Adipocyte (in vitro differentiated cells): ENCODE results near the gene FBXL7.

Source experiments
- DNase-seq: peaks from one replicate; pipeline ENCODE4 v3.0.0-alpha.2; 2015; ENCODE audit warnings: low read depth
- H3K27me3 ChIP-seq: replicated peaks from 2 replicates; pipeline ENCODE4 v1.7.0; 2013; ENCODE audit warnings: mild to moderate bottlenecking, low read length, moderate library complexity; ENCODE audit not compliant: control insufficient read depth, insufficient read depth
- H3K36me3 ChIP-seq: 2 replicates; pipeline ENCODE4 v1.7.0; 2013; ENCODE audit warnings: low read length, mild to moderate bottlenecking, moderate library complexity; ENCODE audit not compliant: control insufficient read depth, insufficient read depth, severe bottlenecking
- H3K4me1 ChIP-seq: 2 replicates; pipeline ENCODE4 v1.7.0; 2013; ENCODE audit warnings: mild to moderate bottlenecking, low read length, moderate library complexity; ENCODE audit not compliant: control insufficient read depth, insufficient read depth
- H3K4me3 ChIP-seq: 2 replicates; pipeline ENCODE4 v1.7.0; 2013; ENCODE audit warnings: mild to moderate bottlenecking, low read length, moderate library complexity
- H3K9ac ChIP-seq: 2 replicates; pipeline ENCODE4 v1.7.0; 2013; ENCODE audit warnings: mild to moderate bottlenecking, low read length, moderate library complexity
- H3K9me3 ChIP-seq: 2 replicates; pipeline ENCODE4 v1.7.0; 2013; ENCODE audit warnings: mild to moderate bottlenecking, low read length, moderate library complexity; ENCODE audit not compliant: control insufficient read depth

The FBXL7 gene

DNA sequence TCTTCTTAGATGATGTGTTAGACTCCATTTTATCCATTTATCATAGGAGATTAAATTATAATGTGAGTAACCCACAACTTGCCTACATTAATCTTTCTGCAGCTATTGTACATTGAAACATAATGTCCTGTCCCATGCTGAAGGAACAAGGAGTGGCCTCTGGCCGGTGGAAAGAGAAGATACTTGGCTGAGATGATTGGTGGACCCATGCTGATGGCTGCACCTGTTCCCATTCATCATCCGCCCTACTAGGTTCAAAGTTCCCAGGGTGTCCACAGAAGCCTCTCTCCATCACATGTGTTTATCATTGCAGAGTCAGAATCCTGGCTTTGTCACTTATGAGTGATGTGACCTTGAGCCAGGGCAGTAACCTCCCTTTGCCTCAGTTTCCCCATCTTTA, 24.7 kb downstream of the FBXL7 start:
- no peak for DNase-seq
- Histone ChIP-seq H3K4me3 (no peak overlapping the region), H3K9me3 (no peaks in the 10 kb centered on the region)

GRCh38 chr5:15525703-15526275, 25.8 kb downstream of the FBXL7 start:
- DNase-seq: peak; percentile 19

More for the DNA sequence above, 24.7 kb downstream of the FBXL7 start:
- Histone ChIP-seq H3K9ac (no peak overlapping the region), H3K4me1 (peaks cover 11% of the 10 kb centered on the region), H3K36me3 (no peaks in the 10 kb centered on the region), H3K27me3 (no peaks in the 10 kb centered on the region)

DNA sequence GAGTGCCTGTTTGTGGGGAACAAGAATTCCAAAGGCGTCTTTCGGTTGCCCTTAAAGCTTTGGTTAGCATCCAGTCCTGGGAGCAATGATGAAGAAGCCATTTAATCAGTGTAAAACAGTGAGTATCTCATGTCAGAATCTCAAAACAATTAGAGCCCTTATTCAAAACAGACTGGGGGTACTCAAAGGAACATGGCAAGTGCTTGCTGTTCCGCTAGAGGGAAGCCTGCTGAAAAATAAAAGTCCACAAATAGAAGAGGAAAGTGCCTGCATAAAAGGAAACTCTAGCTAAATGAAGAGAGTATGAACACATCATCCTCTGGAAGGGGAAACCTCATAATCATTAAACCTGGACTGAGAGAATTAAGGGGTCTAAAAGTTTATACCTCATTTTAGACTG, 26.4 kb downstream of the FBXL7 start:
- Histone ChIP-seq H3K36me3 (no peaks in the 10 kb centered on the region), H3K9me3 (no peaks in the 10 kb centered on the region), H3K27me3 (no peaks in the 10 kb centered on the region), H3K4me3 (no peak overlapping the region), H3K4me1 (peaks cover 12% of the 10 kb centered on the region), H3K9ac (no peak overlapping the region)
- DNase-seq: no peak

More at GRCh38 chr5:15525703-15526275, 25.8 kb downstream of the FBXL7 start:
- Histone ChIP-seq H3K4me3 (no peak overlapping the region), H3K9ac (no peak overlapping the region), H3K4me1 (peaks cover 14% of the 10 kb centered on the region), H3K36me3 (no peaks in the 10 kb centered on the region), H3K9me3 (no peaks in the 10 kb centered on the region), H3K27me3 (no peaks in the 10 kb centered on the region)

- DNase-seq: no peak
- H3K9me3 ChIP-seq: no peaks in the 10 kb centered on the region
- H3K36me3 ChIP-seq: no peaks in the 10 kb centered on the region
- H3K4me3 ChIP-seq: no peak overlapping the region
- H3K4me1 ChIP-seq: peaks cover 13% of the 10 kb centered on the region
- H3K27me3 ChIP-seq: no peaks in the 10 kb centered on the region
- H3K9ac ChIP-seq: no peak overlapping the region
These were observed 28.5 kb downstream of the FBXL7 start for GRCh38 chr5:15528476-15528875.

DNA sequence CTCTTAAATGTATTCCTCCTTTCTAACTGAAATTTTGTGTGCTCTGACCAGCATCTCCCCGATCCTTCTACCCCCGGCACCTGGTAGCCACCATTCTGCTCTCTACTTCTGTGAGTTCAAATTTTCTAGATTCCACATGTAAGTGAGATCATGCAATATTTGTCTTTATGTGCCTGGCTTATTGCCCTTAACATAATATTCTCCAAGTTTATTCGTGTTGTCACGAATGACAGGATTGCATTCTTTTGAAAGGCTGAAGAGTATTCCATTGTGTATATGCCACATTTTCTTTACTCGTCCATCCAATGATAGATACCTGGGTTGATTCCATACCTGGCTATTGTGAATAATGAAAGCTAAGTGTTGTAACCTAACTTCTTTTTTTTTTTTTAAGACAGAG, 29.0 kb downstream of the FBXL7 start:
- Histone ChIP-seq H3K27me3 (no peaks in the 10 kb centered on the region), H3K9me3 (no peaks in the 10 kb centered on the region), H3K4me1 (peaks cover 18% of the 10 kb centered on the region), H3K9ac (no peak overlapping the region), H3K4me3 (no peak overlapping the region), H3K36me3 (no peaks in the 10 kb centered on the region)
- no peak for DNase-seq

DNA sequence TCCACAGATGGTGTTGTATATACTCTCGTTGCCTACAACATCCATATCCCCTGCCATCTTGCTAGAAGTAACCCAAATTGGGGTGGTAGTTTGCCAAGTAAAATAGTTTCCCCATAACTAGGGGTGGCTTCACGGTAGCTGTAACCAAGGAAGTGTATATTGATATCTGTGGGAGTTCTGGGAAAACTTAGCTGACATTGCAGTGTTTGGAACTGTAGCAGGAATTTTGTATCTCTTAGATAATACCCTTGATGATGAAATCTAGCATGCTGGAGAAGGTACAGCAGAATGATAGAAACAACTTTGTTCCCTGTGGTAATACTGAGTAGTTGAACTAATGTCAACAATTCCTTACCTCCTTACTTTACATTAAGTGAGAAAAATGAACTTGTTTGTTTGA, 29.8 kb downstream of the FBXL7 start:
- Histone ChIP-seq H3K36me3 (no peaks in the 10 kb centered on the region), H3K4me3 (no peak overlapping the region), H3K27me3 (no peaks in the 10 kb centered on the region), H3K4me1 (peaks cover 21% of the 10 kb centered on the region), H3K9ac (no peak overlapping the region), H3K9me3 (no peaks in the 10 kb centered on the region)
- DNase-seq: peak; percentile 23

DNA sequence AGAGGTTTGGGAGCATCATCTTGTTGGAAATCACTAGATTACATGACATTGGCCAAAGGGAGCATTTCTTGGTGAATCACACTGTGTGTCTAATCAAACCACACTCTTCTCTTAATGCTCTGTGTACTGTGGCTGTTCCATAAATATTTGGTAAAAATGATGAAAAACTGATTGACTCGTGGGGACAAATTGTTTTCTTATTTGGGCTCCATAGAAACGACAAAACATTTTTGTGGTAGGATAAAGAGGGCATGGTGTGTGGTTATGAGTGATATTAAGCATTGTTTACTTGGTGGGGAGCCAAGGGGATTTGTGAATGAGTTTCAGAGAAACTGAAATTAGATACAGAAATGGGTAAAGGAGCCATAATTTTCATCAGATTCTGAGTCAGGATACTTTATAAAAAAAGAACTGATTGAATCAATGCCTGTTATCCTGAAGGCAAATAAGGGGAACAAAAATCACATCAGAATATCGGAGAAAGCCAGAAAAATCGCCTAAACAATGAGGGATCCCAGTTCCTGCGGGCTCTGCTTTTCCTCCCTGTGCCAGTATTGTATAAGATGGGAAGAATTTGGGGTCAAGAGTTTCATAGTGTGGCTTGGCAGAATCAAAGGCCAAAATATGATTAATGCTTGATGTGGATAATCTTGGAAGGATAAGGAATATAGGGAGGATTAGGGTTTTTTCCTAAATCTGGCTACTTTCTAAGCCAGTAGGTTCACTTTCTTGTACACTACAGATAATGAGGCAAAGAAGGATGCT, 33.3 kb downstream of the FBXL7 start:
- Histone ChIP-seq H3K4me1 (peaks cover 21% of the 10 kb centered on the region), H3K4me3 (peak overlapping the region; percentile 54), H3K9me3 (no peaks in the 10 kb centered on the region), H3K36me3 (no peaks in the 10 kb centered on the region), H3K9ac (no peak overlapping the region), H3K27me3 (no peaks in the 10 kb centered on the region)
- peak; percentile 81 for DNase-seq

GRCh38 chr5:15535938-15536337, 36.0 kb downstream of the FBXL7 start:
- H3K4me3 ChIP-seq: no peak overlapping the region
- no peaks in the 10 kb centered on the region for H3K36me3 ChIP-seq
- DNase-seq: no peak

GRCh38 chr5:15538516-15538915, 38.5 kb downstream of the FBXL7 start:
- H3K36me3 ChIP-seq: no peaks in the 10 kb centered on the region
- no peaks in the 10 kb centered on the region for H3K9me3 ChIP-seq
- H3K27me3 ChIP-seq: no peaks in the 10 kb centered on the region
- no peak overlapping the region for H3K4me3 ChIP-seq
- peak; percentile 59 for DNase-seq
- peaks cover 8% of the 10 kb centered on the region for H3K4me1 ChIP-seq
- no peak overlapping the region for H3K9ac ChIP-seq

More at GRCh38 chr5:15535938-15536337, 36.0 kb downstream of the FBXL7 start:
- H3K4me1 ChIP-seq: peaks cover 17% of the 10 kb centered on the region
- H3K27me3 ChIP-seq: no peaks in the 10 kb centered on the region
- H3K9me3 ChIP-seq: no peaks in the 10 kb centered on the region
- no peak overlapping the region for H3K9ac ChIP-seq

DNA sequence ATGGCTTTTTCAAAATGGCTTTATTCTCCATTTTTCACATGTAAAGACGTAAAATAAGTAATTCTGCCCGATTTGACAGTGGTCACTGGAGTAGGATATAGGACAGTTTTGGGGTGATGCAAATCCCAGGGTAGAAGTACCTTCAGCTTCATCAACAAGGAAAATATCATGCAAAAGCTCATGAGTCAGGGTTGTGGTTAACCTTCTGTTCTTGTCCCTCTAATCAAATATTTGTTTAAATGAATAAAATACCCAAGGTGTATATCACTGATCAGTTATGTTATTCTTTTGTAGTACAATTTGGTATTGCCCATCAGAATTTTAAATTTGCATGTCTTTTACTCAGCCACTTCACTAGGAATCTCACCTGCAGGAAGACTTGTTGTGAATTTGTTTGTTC, 40.0 kb downstream of the FBXL7 start:
- Histone ChIP-seq H3K4me1 (no peaks in the 10 kb centered on the region), H3K4me3 (no peak overlapping the region), H3K9ac (no peak overlapping the region), H3K36me3 (no peaks in the 10 kb centered on the region), H3K27me3 (no peaks in the 10 kb centered on the region), H3K9me3 (no peaks in the 10 kb centered on the region)
- no peak for DNase-seq

GRCh38 chr5:15544039-15544438, 44.1 kb downstream of the FBXL7 start:
- no peak for DNase-seq
- no peaks in the 10 kb centered on the region for H3K27me3 ChIP-seq
- no peak overlapping the region for H3K9ac ChIP-seq
- H3K9me3 ChIP-seq: no peaks in the 10 kb centered on the region
- no peaks in the 10 kb centered on the region for H3K36me3 ChIP-seq
- no peaks in the 10 kb centered on the region for H3K4me1 ChIP-seq
- no peak overlapping the region for H3K4me3 ChIP-seq
